ENCODE measurements around the gene PDE4D. TPM values are rescaled to one million over a fixed set of nuclear protein-coding genes. Genes with fewer than 3 reads are reported as not detected.

PDE4D gene
- total RNA-seq, 4 donors from 2014 or later, result 15.9 to 66.3 (median 48.7) TPM

DNA sequence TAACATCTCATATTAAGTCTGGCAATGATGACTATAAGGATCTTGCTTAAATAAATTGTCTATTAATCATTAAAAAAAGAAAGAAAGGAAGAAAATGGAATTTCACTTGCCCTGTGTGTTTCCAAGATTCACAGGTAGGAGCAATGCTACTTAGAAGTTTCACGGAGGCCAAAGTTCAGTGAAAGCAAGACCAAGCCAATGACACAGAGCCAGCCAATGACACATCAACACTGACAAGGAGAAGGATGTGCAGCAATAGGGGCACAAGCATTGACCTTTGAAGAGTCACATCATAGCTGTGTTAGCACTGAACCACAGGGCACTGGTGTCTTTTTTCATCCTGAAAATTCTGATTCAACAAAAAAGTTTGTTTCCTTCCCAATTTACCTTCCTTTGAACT, 364.3 kb downstream of the PDE4D start:
- no peaks in the 10 kb centered on the region for H3K9me3 ChIP-seq
- H3K4me3 ChIP-seq, result no peak overlapping the region
- TF ChIP-seq EP300 (IDR thresholded peaks at IDR 0.05) (no peak), CTCF (IDR thresholded peaks at IDR 0.05) (no peak), POLR2A (IDR thresholded peaks at IDR 0.05) (no peak)

DNA sequence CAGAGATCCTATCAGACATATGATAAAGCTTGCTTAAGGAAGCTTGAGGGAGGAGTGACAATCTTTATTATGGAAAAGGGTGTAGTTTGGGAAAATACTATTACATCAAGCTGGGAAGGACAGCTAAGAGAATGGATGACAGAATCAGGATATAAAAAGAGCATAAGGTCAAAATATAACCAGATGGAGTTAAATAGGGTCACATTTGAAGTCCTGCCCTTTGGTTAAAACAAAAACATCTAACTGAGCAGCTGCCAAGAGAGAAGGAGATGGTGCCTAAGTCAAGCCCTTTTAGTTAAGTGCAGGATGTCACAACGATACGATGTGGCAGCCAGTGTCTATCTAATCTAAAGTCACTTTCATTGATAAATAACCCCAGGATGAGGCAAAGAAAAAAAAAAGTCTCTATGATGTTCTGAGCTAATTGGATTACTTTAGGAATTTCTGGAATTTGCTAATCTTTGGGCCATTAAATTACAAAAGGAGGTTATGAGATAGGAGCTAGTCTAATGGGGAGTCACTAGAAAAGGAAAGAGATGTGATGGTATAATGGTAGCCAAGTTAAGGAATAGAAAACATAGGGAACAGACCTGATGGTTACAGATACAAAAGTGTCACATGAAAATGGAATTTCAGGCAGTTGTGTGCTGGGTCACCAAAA, 365.2 kb downstream of the PDE4D start:
- H3K27ac ChIP-seq, result no peak overlapping the region
- H3K4me3 ChIP-seq, result no peak overlapping the region
- DNase-seq (ENCODE audit: low spot score in 2 of 2), result no peak
- H3K27me3 ChIP-seq, result no peaks in the 10 kb centered on the region
- 55 to 56% methylated on average over 2 of the region's 2 CpGs for WGBS, 2 donors
- H3K36me3 ChIP-seq, result no peaks in the 10 kb centered on the region
- peaks cover 0 to 6% (median 0%) of the 10 kb centered on the region in 4 donors for H3K9me3 ChIP-seq
- H3K4me1 ChIP-seq, result no peaks in the 10 kb centered on the region
- TF ChIP-seq EP300 (IDR thresholded peaks at IDR 0.05) (no peak), CTCF (IDR thresholded peaks at IDR 0.05) (no peak), POLR2A (IDR thresholded peaks at IDR 0.05) (no peak)

More for the DNA sequence above, 364.3 kb downstream of the PDE4D start:
- 91 to 92% methylated on average over 1 of the region's 1 CpG for WGBS, 2 donors
- no peak for DNase-seq (ENCODE audit: low spot score in 2 of 2)
- Histone ChIP-seq H3K4me1 (no peaks in the 10 kb centered on the region), H3K27ac (no peak overlapping the region), H3K36me3 (no peaks in the 10 kb centered on the region), H3K27me3 (no peaks in the 10 kb centered on the region)

GRCh38 chr5:59525957-59526356, 367.6 kb downstream of the PDE4D start:
- H3K27me3 ChIP-seq, result no peaks in the 10 kb centered on the region
- no peak for DNase-seq (ENCODE audit: low spot score in 2 of 2)
- H3K4me3 ChIP-seq, result no peak overlapping the region
- no peaks in the 10 kb centered on the region for H3K4me1 ChIP-seq
- H3K27ac ChIP-seq, result no peak overlapping the region
- 73 to 75% methylated on average over 1 of the region's 1 CpG for WGBS, 2 donors
- H3K9me3 ChIP-seq, result peaks cover 0 to 7% (median 0%) of the 10 kb centered on the region in 4 donors
- no peaks in the 10 kb centered on the region for H3K36me3 ChIP-seq
- TF ChIP-seq EP300 (IDR thresholded peaks at IDR 0.05) (no peak), POLR2A (IDR thresholded peaks at IDR 0.05) (no peak), CTCF (IDR thresholded peaks at IDR 0.05) (no peak)

- H3K27ac ChIP-seq, result no peak overlapping the region
- H3K36me3 ChIP-seq, result no peaks in the 10 kb centered on the region
- H3K4me1 ChIP-seq, result no peaks in the 10 kb centered on the region
- peaks cover 0 to 7% (median 0%) of the 10 kb centered on the region in 4 donors for H3K9me3 ChIP-seq
- WGBS, 2 donors, result 90 to 91% methylated on average over 3 of the region's 3 CpGs
- DNase-seq (ENCODE audit: low spot score in 2 of 2), result no peak
- H3K27me3 ChIP-seq, result no peaks in the 10 kb centered on the region
- H3K4me3 ChIP-seq, result no peak overlapping the region
- TF ChIP-seq POLR2A (IDR thresholded peaks at IDR 0.05) (no peak), EP300 (IDR thresholded peaks at IDR 0.05) (no peak), CTCF (IDR thresholded peaks at IDR 0.05) (no peak)
Observed at GRCh38 chr5:59525311-59525710, 368.2 kb downstream of the PDE4D start.

DNA sequence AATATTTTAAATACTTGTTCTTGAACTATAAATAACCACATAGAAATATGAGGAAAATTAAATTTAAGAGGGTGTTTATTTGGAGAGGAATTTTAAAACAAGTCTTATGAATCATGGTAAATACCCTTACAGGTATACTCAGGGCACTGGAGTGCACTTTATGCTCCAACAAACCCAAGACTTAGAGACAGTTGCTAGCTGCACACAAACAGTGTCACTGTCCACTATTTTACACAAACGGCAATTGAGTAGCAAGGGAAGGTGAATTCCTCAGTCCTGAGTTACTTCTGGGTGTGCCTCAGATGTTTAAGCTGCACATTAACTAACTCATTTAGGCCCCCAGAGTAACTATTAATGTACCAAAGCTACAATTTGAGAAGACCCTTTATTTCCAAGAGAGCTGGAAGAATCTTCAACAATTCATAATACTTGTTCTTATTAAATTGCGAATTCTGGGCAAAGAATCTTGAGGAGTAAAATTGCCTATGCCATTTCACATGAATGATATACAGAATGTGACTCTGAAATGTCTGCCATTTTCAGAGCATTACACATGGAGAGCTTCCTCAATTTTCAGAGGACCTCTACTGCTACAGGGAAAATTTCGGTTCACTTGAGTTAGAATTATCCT, 371.2 kb downstream of the PDE4D start:
- TF ChIP-seq CTCF (IDR thresholded peaks at IDR 0.05) (no peak), POLR2A (IDR thresholded peaks at IDR 0.05) (no peak), EP300 (IDR thresholded peaks at IDR 0.05) (no peak)
- 80 to 82% methylated on average over 3 of the region's 3 CpGs for WGBS, 2 donors
- no peak overlapping the region for H3K4me3 ChIP-seq

More for the DNA sequence above, 371.2 kb downstream of the PDE4D start:
- H3K36me3 ChIP-seq, result no peaks in the 10 kb centered on the region
- no peak overlapping the region for H3K27ac ChIP-seq
- no peak for DNase-seq (ENCODE audit: low spot score in 2 of 2)
- H3K27me3 ChIP-seq, result no peaks in the 10 kb centered on the region
- H3K4me1 ChIP-seq, result no peaks in the 10 kb centered on the region
- peaks cover 0 to 7% (median 0%) of the 10 kb centered on the region in 4 donors for H3K9me3 ChIP-seq

Measured in tibial nerve (tissue), 4 donors.